ENCODE results near the gene FBRS.

- TF ChIP-seq RARB (CRISPR knock-in tag; IDR thresholded peaks at IDR 0.05), result no peak
- no peak for TF ChIP-seq TSHZ2 (CRISPR knock-in tag; IDR thresholded peaks at IDR 0.05)
- TF ChIP-seq GLIS3 (CRISPR knock-in tag; IDR thresholded peaks at IDR 0.05), result no peak
- no peak for TF ChIP-seq TOX (CRISPR knock-in tag; IDR thresholded peaks at IDR 0.05; ENCODE audit: borderline replicate concordance)
- no peak for TF ChIP-seq ARNTL (CRISPR knock-in tag; IDR thresholded peaks at IDR 0.05; ENCODE audit: borderline replicate concordance, low read depth)
- no peak for TF ChIP-seq ZFP3 (CRISPR knock-in tag; IDR thresholded peaks at IDR 0.05)
- TF ChIP-seq PATZ1 (CRISPR knock-in tag; IDR thresholded peaks at IDR 0.05; ENCODE audit: borderline replicate concordance), result no peak
- no peak for TF ChIP-seq ZFP30 (CRISPR knock-in tag; IDR thresholded peaks at IDR 0.05)
Measured at GRCh38 chr16:30720086-30720485, 61.9 kb downstream of the FBRS start.

Data from SK-N-SH treated with all-trans-retinoic acid at 6 μM for 48 hours (cell line).